Measurements from ENCODE around the gene C11orf91.

Gene C11orf91

GRCh38 chr11:33700502-33701271 is at the start of gene C11orf91:
Gene C11orf91 (minus strand): TSS chr11:33700826. CDS start chr11:33700740, 86 bp downstream.
- Histone ChIP-seq H3K4me3 (ENCODE audit: low read depth, low read length) (peak within 1 kb of the TSS; percentile 53), H3K27me3 (replicated peaks) (no peaks in the 10 kb centered on the region), H3K36me3 (replicated peaks) (peaks cover 15% of the 10 kb centered on the region), H3K27ac (peak within 1 kb of the TSS; percentile 95)
- DNase-seq, result peak; percentile 97
- no peak for TF ChIP-seq CTCF (IDR thresholded peaks at IDR 0.05; ENCODE audit: low read depth, low read length, missing control alignments)
- in situ Hi-C loops (cut with HindIII; ENCODE audit: low pct_ligation_motif_present, low sequenced_read_pairs), result no loop called here

GRCh38 chr11:33747979-33748378 is 47.4 kb upstream of the C11orf91 start:
- no peak overlapping the region for H3K4me3 ChIP-seq (ENCODE audit: low read depth, low read length)
- in situ Hi-C loops (cut with HindIII; ENCODE audit: low pct_ligation_motif_present, low sequenced_read_pairs), result no loop called here
- TF ChIP-seq CTCF (IDR thresholded peaks at IDR 0.05; ENCODE audit: low read depth, low read length, missing control alignments), result no peak
- no peak overlapping the region for H3K27ac ChIP-seq
- H3K36me3 ChIP-seq (replicated peaks), result no peaks in the 10 kb centered on the region
- no peaks in the 10 kb centered on the region for H3K27me3 ChIP-seq (replicated peaks)
- DNase-seq, result no peak

GRCh38 chr11:33743291-33743690 is 42.7 kb upstream of the C11orf91 start:
- H3K27ac ChIP-seq, result no peak overlapping the region
- H3K36me3 ChIP-seq (replicated peaks), result no peaks in the 10 kb centered on the region
- no peak for TF ChIP-seq CTCF (IDR thresholded peaks at IDR 0.05; ENCODE audit: low read depth, low read length, missing control alignments)
- no peaks in the 10 kb centered on the region for H3K27me3 ChIP-seq (replicated peaks)
- H3K4me3 ChIP-seq (ENCODE audit: low read depth, low read length), result no peak overlapping the region
- DNase-seq, result no peak
- in situ Hi-C loops (cut with HindIII; ENCODE audit: low pct_ligation_motif_present, low sequenced_read_pairs), result no loop called here

- in situ Hi-C loops (cut with HindIII; ENCODE audit: low pct_ligation_motif_present, low sequenced_read_pairs), result no loop called here
- DNase-seq, result no peak
- H3K4me3 ChIP-seq (ENCODE audit: low read depth, low read length), result no peak overlapping the region
Measured at GRCh38 chr11:33742249-33742851, 41.7 kb upstream of the C11orf91 start.

GRCh38 chr11:33741806-33742205 is 41.2 kb upstream of the C11orf91 start:
- Histone ChIP-seq H3K27ac (no peak overlapping the region), H3K36me3 (replicated peaks) (no peaks in the 10 kb centered on the region), H3K27me3 (replicated peaks) (no peaks in the 10 kb centered on the region), H3K4me3 (ENCODE audit: low read depth, low read length) (no peak overlapping the region)
- in situ Hi-C loops (cut with HindIII; ENCODE audit: low pct_ligation_motif_present, low sequenced_read_pairs), result no loop called here
- no peak for DNase-seq
- TF ChIP-seq CTCF (IDR thresholded peaks at IDR 0.05; ENCODE audit: low read depth, low read length, missing control alignments), result no peak

More at GRCh38 chr11:33742249-33742851, 41.7 kb upstream of the C11orf91 start:
- Histone ChIP-seq H3K36me3 (replicated peaks) (no peaks in the 10 kb centered on the region), H3K27me3 (replicated peaks) (no peaks in the 10 kb centered on the region), H3K27ac (no peak overlapping the region)
- TF ChIP-seq CTCF (IDR thresholded peaks at IDR 0.05; ENCODE audit: low read depth, low read length, missing control alignments), result no peak

All from brain microvascular endothelial cell (primary cell).